ENCODE data around the gene CPSF4L. TPM values are rescaled to one million over a fixed set of nuclear protein-coding genes. Genes with fewer than 3 reads are reported as not detected.
A peak's percentile ranks its signal among the peaks of the same experiment; 100 is the strongest.

Gene CPSF4L
- total RNA-seq, 1 experiment from 2014 or later, result not detected

DNA sequence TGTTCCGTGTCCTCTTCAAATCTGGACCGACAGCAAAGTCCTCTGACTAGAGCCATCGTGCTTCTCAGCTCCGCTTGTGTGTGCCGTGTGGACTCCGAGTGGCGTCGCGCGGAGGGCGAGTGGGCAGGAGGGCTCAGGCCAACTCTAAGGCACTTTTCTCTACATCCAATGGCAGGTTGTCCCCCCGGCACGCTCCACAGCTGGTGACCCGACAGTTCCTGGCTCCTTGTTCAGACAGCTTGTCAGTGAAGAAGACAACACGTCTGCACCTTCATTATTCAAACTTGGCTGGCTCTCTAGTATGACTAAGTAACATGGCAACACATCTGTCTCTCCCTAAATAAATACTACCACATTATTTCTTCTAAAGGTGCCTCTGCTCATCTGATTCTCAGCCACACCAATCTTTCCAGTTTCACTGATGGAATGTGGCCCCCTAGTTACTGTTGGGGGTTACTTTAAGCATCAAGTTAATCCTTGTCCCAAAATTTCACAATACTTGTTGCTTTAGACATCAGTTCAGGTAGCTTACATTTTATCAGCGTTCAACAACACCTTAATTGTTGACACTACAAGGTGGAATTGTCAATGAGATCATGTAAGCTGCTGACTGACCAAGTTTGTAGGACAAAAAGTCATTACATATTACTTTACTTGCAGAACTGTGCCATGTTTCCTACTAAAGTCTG is 53.4 kb downstream of the CPSF4L start:
- Mint-ChIP-seq H3K4me3 (ENCODE audit: unreplicated experiment) (no peak overlapping the region), H3K36me3 (ENCODE audit: insufficient read depth, unreplicated experiment) (peaks cover 75% of the 10 kb centered on the region), H3K27me3 (ENCODE audit: insufficient read depth, unreplicated experiment) (no peaks in the 10 kb centered on the region), H3K4me1 (ENCODE audit: low read depth, unreplicated experiment) (no peaks in the 10 kb centered on the region), H3K9me3 (ENCODE audit: unreplicated experiment) (no peaks in the 10 kb centered on the region), H3K27ac (ENCODE audit: unreplicated experiment) (no peak overlapping the region)
- Histone ChIP-seq H3K4me3 (ENCODE audit: low read depth, low read length) (no peak overlapping the region), H3K9me3 (no peaks in the 10 kb centered on the region), H3K4me1 (peaks cover 7% of the 10 kb centered on the region; the same call in 1 of the 2 replicates), H3K27me3 (replicated peaks; ENCODE audit: control insufficient read depth, insufficient read depth, low read length) (no peaks in the 10 kb centered on the region), H3K36me3 (ENCODE audit: control insufficient read depth, insufficient read depth, low read length) (peaks cover 4% of the 10 kb centered on the region)
- CTCF ChIA-PET, result interaction anchor here (1.2 kb wide), 1 partner anchor 24 kb away, joined by 3 read pairs; a partner anchor contains a TSS
- TF ChIP-seq, protein P1, sequence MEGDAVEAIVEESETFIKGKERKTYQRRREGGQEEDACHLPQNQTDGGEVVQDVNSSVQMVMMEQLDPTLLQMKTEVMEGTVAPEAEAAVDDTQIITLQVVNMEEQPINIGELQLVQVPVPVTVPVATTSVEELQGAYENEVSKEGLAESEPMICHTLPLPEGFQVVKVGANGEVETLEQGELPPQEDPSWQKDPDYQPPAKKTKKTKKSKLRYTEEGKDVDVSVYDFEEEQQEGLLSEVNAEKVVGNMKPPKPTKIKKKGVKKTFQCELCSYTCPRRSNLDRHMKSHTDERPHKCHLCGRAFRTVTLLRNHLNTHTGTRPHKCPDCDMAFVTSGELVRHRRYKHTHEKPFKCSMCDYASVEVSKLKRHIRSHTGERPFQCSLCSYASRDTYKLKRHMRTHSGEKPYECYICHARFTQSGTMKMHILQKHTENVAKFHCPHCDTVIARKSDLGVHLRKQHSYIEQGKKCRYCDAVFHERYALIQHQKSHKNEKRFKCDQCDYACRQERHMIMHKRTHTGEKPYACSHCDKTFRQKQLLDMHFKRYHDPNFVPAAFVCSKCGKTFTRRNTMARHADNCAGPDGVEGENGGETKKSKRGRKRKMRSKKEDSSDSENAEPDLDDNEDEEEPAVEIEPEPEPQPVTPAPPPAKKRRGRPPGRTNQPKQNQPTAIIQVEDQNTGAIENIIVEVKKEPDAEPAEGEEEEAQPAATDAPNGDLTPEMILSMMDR (IDR thresholded peaks at IDR 0.05; ENCODE audit: insufficient read depth in 1 of 2, low read depth in 1 of 2, low read length in 1 of 2, severe bottlenecking in 1 of 2, unreplicated experiment in 1 of 2), result no peak
- POLR2A ChIA-PET, result no interaction called here
- intact Hi-C loops (cut with micrococcal nuclease; ENCODE audit: unreplicated experiment), result no loop called here
- no peak for DNase-seq
- no TSS peak for BruUV-seq (replicated peaks)

DNA sequence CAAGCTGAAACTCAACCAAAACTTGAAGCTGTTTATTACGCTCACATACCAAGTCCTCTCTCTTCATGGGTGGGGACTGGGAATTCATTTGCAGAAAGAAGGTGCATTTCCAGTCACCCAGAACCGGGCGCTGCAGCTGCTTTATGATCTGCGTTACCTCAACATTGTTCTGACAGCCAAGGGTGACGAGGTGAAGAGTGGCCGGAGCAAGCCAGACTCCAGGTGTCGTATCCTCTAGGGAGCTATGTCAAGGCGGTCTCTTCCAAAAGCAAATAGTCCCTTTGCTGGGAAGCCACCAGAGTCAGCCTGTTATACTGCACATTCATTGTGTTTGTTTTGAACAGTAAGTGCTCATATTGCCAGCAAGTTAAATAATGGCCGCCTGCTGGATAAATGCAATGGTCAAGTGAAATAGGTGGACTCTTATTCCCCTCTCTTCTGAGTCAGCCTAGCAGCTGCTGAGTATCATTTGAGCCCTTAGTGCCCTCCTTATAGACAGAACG is 56.2 kb downstream of the CPSF4L start:
- BruUV-seq (replicated peaks), result no TSS peak
- no peaks in the 10 kb centered on the region for H3K9me3 Mint-ChIP-seq (ENCODE audit: unreplicated experiment)
- ChIA-PET CTCF (no interaction called here), POLR2A (no interaction called here)
- H3K27me3 Mint-ChIP-seq (ENCODE audit: insufficient read depth, unreplicated experiment), result no peaks in the 10 kb centered on the region
- H3K27ac Mint-ChIP-seq (ENCODE audit: unreplicated experiment), result no peak overlapping the region
- Histone ChIP-seq H3K27me3 (replicated peaks; ENCODE audit: control insufficient read depth, insufficient read depth, low read length) (no peaks in the 10 kb centered on the region), H3K36me3 (ENCODE audit: control insufficient read depth, insufficient read depth, low read length) (peaks cover 12% of the 10 kb centered on the region), H3K4me1 (peaks cover 13% of the 10 kb centered on the region), H3K4me3 (ENCODE audit: low read depth, low read length) (no peak overlapping the region), H3K9me3 (no peaks in the 10 kb centered on the region)
- H3K4me3 Mint-ChIP-seq (ENCODE audit: unreplicated experiment), result no peak overlapping the region
- H3K4me1 Mint-ChIP-seq (ENCODE audit: low read depth, unreplicated experiment), result no peaks in the 10 kb centered on the region
- intact Hi-C loops (cut with micrococcal nuclease; ENCODE audit: unreplicated experiment), result no loop called here
- DNase-seq, result no peak
- peaks cover 95% of the 10 kb centered on the region for H3K36me3 Mint-ChIP-seq (ENCODE audit: insufficient read depth, unreplicated experiment)
- TF ChIP-seq, protein P1 (IDR thresholded peaks at IDR 0.05; ENCODE audit: insufficient read depth in 1 of 2, low read depth in 1 of 2, low read length in 1 of 2, severe bottlenecking in 1 of 2, unreplicated experiment in 1 of 2), result no peak

DNA sequence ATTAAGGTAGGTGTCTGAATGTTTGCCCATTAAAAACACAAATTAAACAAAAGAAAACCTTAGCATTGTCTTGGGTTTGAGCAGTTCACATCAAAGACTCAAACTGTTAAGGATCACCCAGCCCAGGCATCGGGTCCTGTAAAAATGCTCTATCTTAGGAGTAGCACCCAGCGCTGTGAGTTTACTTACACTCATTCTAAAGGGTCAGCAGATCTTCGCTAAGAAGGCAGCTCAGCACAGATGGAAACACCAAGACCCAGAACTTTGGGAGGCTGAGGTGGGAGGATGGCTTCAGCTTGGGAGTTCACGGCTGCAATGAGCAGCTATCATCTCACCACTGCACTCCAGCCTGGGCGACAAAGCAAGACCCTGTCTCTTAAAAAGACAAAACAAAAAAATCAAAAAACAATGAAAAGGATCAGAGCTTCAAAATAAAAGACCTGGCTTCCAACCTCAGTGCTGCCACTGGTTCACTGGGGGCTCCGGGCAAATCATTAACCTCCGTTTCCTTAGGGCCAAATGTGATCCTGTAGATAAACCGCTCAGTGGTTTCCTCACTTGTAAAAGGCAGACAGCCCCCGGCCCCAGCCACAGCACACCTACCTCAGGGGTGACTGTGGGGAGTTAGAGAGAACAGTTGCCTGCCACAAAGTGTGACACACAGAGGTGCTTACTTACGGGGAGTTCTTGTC is 57.7 kb downstream of the CPSF4L start:
- Mint-ChIP-seq H3K4me1 (ENCODE audit: low read depth, unreplicated experiment) (no peaks in the 10 kb centered on the region), H3K27me3 (ENCODE audit: insufficient read depth, unreplicated experiment) (no peaks in the 10 kb centered on the region), H3K36me3 (ENCODE audit: insufficient read depth, unreplicated experiment) (peaks cover 98% of the 10 kb centered on the region), H3K9me3 (ENCODE audit: unreplicated experiment) (no peaks in the 10 kb centered on the region), H3K4me3 (ENCODE audit: unreplicated experiment) (no peak overlapping the region), H3K27ac (ENCODE audit: unreplicated experiment) (no peak overlapping the region)
- no peaks in the 10 kb centered on the region for H3K27me3 ChIP-seq (replicated peaks; ENCODE audit: control insufficient read depth, insufficient read depth, low read length)
- intact Hi-C loops (cut with micrococcal nuclease; ENCODE audit: unreplicated experiment), result loop anchor here (1.0 kb wide), 1 partner anchor 11 kb away; the partner anchor contains the start of gene COG1
- DNase-seq, result peak in 1 of 2 experiments; percentile 11
- ChIA-PET POLR2A (no interaction called here), CTCF (interaction anchor here (1.9 kb wide), 1 partner anchor 218 kb away, joined by 7 read pairs; no protein-coding TSS in a partner anchor)
- H3K36me3 ChIP-seq (ENCODE audit: control insufficient read depth, insufficient read depth, low read length), result peaks cover 15% of the 10 kb centered on the region
- no peaks in the 10 kb centered on the region for H3K9me3 ChIP-seq
- TF ChIP-seq, protein P1 (IDR thresholded peaks at IDR 0.05; ENCODE audit: insufficient read depth in 1 of 2, low read depth in 1 of 2, low read length in 1 of 2, severe bottlenecking in 1 of 2, unreplicated experiment in 1 of 2), result no peak
- H3K4me1 ChIP-seq, result peaks cover 13% of the 10 kb centered on the region
- no peak overlapping the region for H3K4me3 ChIP-seq (ENCODE audit: low read depth, low read length)
- no TSS peak for BruUV-seq (replicated peaks)

All from Caco-2 (cell line).